Peyer's patch (tissue), 4 donors: ENCODE measurements around the gene TBC1D17. TPM values are rescaled to one million over a fixed set of nuclear protein-coding genes. Genes with fewer than 3 reads are reported as not detected.
A peak's percentile ranks its signal among the peaks of the same experiment; 100 is the strongest.

Source experiments
- DNase-seq, 3 donors: peaks; one replicate each; pipeline ENCODE4 v3.0.0-alpha.2; 2017 to 2019
- H3K27ac ChIP-seq, 4 donors: fragments of 200-600 bp; sonication (generic); one replicate each; pipeline ENCODE4 v1.5.1; 2016 to 2019
- H3K27me3 ChIP-seq, 2 donors: fragments of 200-600 bp; sonication (generic); one replicate each; pipeline ENCODE4 v1.5.1; 2019
- H3K36me3 ChIP-seq, 3 donors: fragments of 200-600 bp; sonication (generic); one replicate each; pipeline ENCODE4 v1.5.1; 2016 to 2019
- H3K4me1 ChIP-seq, 4 donors: fragments of 200-600 bp; sonication (generic); one replicate each; pipeline ENCODE4 v1.5.1; 2016 to 2019
- H3K4me3 ChIP-seq, 4 donors: fragments of 200-600 bp; sonication (generic); 1 replicate in 3 of 4; 2 replicates in 1 of 4; pipeline ENCODE4 v1.5.1; 2016 to 2019; ENCODE audit warnings: mild to moderate bottlenecking in 1 of 4
- H3K9me3 ChIP-seq, 4 donors: fragments of 200-600 bp; sonication (generic); one replicate each; pipeline ENCODE4 v1.5.1; 2016 to 2019; ENCODE audit warnings: mild to moderate bottlenecking in 1 of 4
- POLR2A ChIP-seq, 2 donors: fragments of 450-650 bp; IDR thresholded peaks; one replicate each; pipeline ENCODE4 v1.5.1; 2017; ENCODE audit warnings: antibody characterized with exemption in 2 of 2, mild to moderate bottlenecking in 2 of 2, moderate library complexity in 2 of 2
- total RNA-seq, 4 donors: library from RNA; depleted of rRNA; stranded (reverse); fragments of >200 nt; gene quantifications; one replicate each; pipeline ENCODE4 v1.1.0, GENCODE V29; 2016
- TF ChIP-seq, protein P1 (sequence below), 6 experiments: fragments of 450-650 bp in 4 of 6; fragments of 200-600 bp in 2 of 6; sonication (generic) in 1 of 6; IDR thresholded peaks; one replicate each; pipeline ENCODE4 v1.5.1; 2017 to 2019; ENCODE audit warnings: antibody characterized with exemption in 6 of 6, mild to moderate bottlenecking in 3 of 6, moderate library complexity in 1 of 6

The TBC1D17 gene
- total RNA-seq, 4 donors from 2014 or later = 22.8 to 83.3 (median 62.1) TPM

- Histone ChIP-seq H3K27ac (peak overlapping the region in 1 of 4 donors; percentile 98), H3K9me3 (no peaks in the 10 kb centered on the region), H3K4me1 (peaks cover 4 to 35% (median 7%) of the 10 kb centered on the region in 4 donors), H3K4me3 (peak overlapping the region in 2 of 4 donors; percentile 63 to 75), H3K27me3 (no peaks in the 10 kb centered on the region), H3K36me3 (peaks cover 0 to 30% (median 0%) of the 10 kb centered on the region in 3 donors)
- DNase-seq = no peak
- TF ChIP-seq, protein P1, sequence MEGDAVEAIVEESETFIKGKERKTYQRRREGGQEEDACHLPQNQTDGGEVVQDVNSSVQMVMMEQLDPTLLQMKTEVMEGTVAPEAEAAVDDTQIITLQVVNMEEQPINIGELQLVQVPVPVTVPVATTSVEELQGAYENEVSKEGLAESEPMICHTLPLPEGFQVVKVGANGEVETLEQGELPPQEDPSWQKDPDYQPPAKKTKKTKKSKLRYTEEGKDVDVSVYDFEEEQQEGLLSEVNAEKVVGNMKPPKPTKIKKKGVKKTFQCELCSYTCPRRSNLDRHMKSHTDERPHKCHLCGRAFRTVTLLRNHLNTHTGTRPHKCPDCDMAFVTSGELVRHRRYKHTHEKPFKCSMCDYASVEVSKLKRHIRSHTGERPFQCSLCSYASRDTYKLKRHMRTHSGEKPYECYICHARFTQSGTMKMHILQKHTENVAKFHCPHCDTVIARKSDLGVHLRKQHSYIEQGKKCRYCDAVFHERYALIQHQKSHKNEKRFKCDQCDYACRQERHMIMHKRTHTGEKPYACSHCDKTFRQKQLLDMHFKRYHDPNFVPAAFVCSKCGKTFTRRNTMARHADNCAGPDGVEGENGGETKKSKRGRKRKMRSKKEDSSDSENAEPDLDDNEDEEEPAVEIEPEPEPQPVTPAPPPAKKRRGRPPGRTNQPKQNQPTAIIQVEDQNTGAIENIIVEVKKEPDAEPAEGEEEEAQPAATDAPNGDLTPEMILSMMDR (IDR thresholded peaks at IDR 0.05) = no peak
- no peak for TF ChIP-seq POLR2A (IDR thresholded peaks at IDR 0.05)
Observed at GRCh38 chr19:49875177-49875576, 2.3 kb upstream of the TBC1D17 start.

GRCh38 chr19:49875857-49876421, 1.6 kb upstream of the TBC1D17 start:
- TF ChIP-seq, protein P1 (IDR thresholded peaks at IDR 0.05) = no peak
- no peak for TF ChIP-seq POLR2A (IDR thresholded peaks at IDR 0.05)
- H3K4me3 ChIP-seq = peak overlapping the region; percentile 59 to 92 (median 69)
- H3K4me1 ChIP-seq = peaks cover 0 to 27% (median 4%) of the 10 kb centered on the region in 4 donors
- no peaks in the 10 kb centered on the region for H3K27me3 ChIP-seq
- peak overlapping the region; percentile 92 to 98 (median 94) for H3K27ac ChIP-seq
- H3K36me3 ChIP-seq = peaks cover 0 to 38% (median 0%) of the 10 kb centered on the region in 3 donors
- peak; percentile 51 to 82 (median 68) for DNase-seq
- no peaks in the 10 kb centered on the region for H3K9me3 ChIP-seq

DNA sequence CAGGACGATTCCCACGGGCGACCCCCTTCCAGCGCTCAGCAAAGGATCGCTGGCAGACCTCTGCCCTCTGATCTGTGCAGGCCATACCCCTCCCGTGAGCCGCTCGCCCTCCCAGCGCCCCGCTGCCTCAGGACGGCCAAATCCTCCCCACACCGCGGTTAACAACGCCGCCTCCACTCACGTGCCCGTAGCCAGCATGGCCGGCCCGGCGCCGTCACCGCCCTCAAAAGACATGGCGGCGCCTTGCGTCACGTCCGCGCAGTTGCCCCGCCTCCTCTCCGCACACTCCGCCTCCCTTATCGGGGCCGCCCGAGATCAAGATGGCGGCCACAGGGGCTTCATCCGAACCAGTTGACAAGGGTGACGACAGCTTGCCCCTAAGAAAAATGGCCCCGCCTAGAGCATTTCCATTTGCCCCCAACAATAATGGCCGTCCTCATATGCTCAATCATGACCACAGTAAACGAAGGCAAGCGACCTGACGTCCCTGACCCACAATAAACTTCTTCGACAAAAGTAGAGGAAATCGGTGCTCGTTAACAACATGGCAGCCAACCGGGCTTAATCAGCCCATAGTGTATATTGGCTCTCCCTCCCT, 981 bp upstream of the TBC1D17 start:
- Histone ChIP-seq H3K36me3 (peaks cover 0 to 38% (median 0%) of the 10 kb centered on the region in 3 donors), H3K4me1 (peaks cover 0 to 27% (median 4%) of the 10 kb centered on the region in 4 donors)

DNA sequence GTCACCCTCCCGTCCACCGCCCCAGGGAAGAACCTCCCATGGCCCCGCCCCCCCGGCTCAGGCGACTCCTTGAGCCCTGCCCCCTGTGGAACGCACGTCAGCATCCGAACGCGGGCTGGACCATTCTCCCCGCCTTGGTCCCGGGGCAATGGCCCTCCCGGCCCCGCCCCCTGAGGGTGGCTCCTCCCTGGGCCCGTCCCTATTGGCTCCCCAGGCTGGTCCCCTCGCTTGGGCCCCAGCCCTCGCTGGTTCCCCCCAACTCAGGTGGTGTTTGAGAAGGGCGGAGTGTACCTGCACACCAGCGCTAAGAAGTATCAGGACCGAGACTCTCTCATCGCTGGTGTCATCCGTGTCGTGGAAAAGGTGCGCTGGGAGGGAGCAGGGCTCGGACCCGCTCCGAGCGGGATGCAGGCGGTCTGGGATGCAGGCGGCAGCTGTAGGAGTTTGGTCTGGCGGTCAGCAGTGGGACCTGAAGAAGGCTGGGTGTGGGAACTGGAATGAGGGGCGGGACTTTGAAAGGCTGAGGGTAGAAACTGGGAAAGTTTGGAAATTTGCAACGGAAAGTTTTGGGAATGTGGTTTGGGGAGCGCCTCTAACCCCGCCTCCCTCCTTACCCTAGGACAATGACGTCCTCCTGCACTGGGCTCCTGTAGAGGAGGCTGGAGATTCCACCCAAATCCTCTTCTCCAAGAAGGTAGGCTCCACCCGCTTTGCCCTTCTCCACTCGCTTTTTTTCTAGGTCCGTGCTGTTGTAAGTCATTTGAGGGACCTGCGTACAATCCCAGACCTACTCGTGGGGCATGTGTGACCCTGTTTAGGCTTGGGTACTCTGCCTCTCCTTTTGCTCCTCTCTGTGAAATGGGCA, 609 bp downstream of the TBC1D17 start:
- peaks cover 0 to 27% (median 4%) of the 10 kb centered on the region in 4 donors for H3K4me1 ChIP-seq
- H3K36me3 ChIP-seq = peaks cover 0 to 46% (median 4%) of the 10 kb centered on the region in 3 donors
- H3K4me3 ChIP-seq = peak overlapping the region; percentile 59 to 92 (median 76)
- H3K27me3 ChIP-seq = no peaks in the 10 kb centered on the region
- no peak for TF ChIP-seq POLR2A (IDR thresholded peaks at IDR 0.05)
- TF ChIP-seq, protein P1 (IDR thresholded peaks at IDR 0.05) = no peak
- peak; percentile 99 to 100 (median 99) for DNase-seq
- peak overlapping the region; percentile 92 to 98 (median 94) for H3K27ac ChIP-seq
- H3K9me3 ChIP-seq = no peaks in the 10 kb centered on the region

More for the DNA sequence above, 981 bp upstream of the TBC1D17 start:
- DNase-seq = peak; percentile 98 to 99 (median 98)
- H3K9me3 ChIP-seq = no peaks in the 10 kb centered on the region
- H3K27ac ChIP-seq = peak overlapping the region; percentile 92 to 98 (median 94)
- TF ChIP-seq POLR2A (IDR thresholded peaks at IDR 0.05) = peak; percentile 10 to 20
- TF ChIP-seq, protein P1 (IDR thresholded peaks at IDR 0.05) = no peak
- H3K27me3 ChIP-seq = no peaks in the 10 kb centered on the region
- H3K4me3 ChIP-seq = peak overlapping the region; percentile 59 to 92 (median 69)

DNA sequence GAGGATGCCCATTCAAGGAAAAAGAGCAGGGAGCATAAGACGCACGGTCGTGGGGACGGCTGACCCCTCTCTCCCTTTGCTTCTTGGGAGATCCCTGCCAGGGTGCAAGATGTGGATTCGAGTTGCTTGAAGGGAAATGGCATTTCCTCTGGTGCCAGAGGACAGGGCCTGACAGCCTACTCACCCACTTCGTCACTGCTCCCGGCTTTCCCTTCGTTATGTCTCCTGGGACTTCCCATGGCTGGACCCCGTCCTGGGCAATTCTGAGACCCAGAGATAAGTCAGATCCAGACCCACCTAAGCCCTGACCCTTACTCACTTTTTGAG, 1.2 kb downstream of the TBC1D17 start:
- peak overlapping the region in 3 of 4 donors; percentile 92 to 98 (median 94) for H3K27ac ChIP-seq
- peaks cover 0 to 27% (median 4%) of the 10 kb centered on the region in 4 donors for H3K4me1 ChIP-seq
- H3K9me3 ChIP-seq = no peaks in the 10 kb centered on the region
- peak overlapping the region in 2 of 4 donors; percentile 75 to 78 for H3K4me3 ChIP-seq
- H3K36me3 ChIP-seq = peaks cover 0 to 51% (median 4%) of the 10 kb centered on the region in 3 donors
- no peak for DNase-seq
- H3K27me3 ChIP-seq = no peaks in the 10 kb centered on the region
- TF ChIP-seq, protein P1 (IDR thresholded peaks at IDR 0.05) = no peak
- no peak for TF ChIP-seq POLR2A (IDR thresholded peaks at IDR 0.05)
